HEK293 (cell line): Measurements from ENCODE around the gene CADM4.

Experiments used
- CTCF ChIP-seq: fragments of 450-650 bp; formaldehyde crosslinking; IDR thresholded peaks from 2 replicates; pipeline ENCODE4 v1.5.1; 2016; ENCODE audit warnings: missing biosample characterization, missing genetic modification characterization
- ZNF580 ChIP-seq: fragments of 450-650 bp; formaldehyde crosslinking; IDR thresholded peaks from 2 replicates; pipeline ENCODE4 v1.5.1; 2016; ENCODE audit warnings: missing biosample characterization, missing genetic modification characterization
- ZSCAN5A ChIP-seq: fragments of 450-650 bp; formaldehyde crosslinking; IDR thresholded peaks from 2 replicates; pipeline ENCODE4 v1.5.1; 2016; ENCODE audit warnings: missing biosample characterization, missing genetic modification characterization

- TF ChIP-seq ZNF580 (tag by site-specific recombination) (0 out of 2 replicates have a peak, but pooled peaks have one; percentile 39), CTCF (tag by site-specific recombination) (peak; percentile 27; the same call in 1 of the 2 replicates), ZSCAN5A (tag by site-specific recombination) (peak; percentile 59; the same call in 1 of the 2 replicates)
Measured at GRCh38 chr19:43595605-43595998, 44.0 kb downstream of the CADM4 start.
